NCI-H345 treated with DMSO at 0.1 percent for 48 hours (cell line): Measurements from ENCODE around the gene GJC3.
A peak's percentile ranks its signal among the peaks of the same experiment; 100 is the strongest.
"Not testable (repeated sequence)": the region's sequence is repeated elsewhere in the genome, so short reads cannot be mapped to it uniquely, and the experiment has no call there.

Experiments used
- DNase-seq: peaks from one replicate; lab custom pipeline; 2025; ENCODE audit not compliant: unreplicated experiment; lab: John Stamatoyannopoulos, UW

GJC3 gene

GRCh38 chr7:99930376-99930775, 956 bp upstream of the GJC3 start:
- no peak for DNase-seq

- no peak for DNase-seq
These were observed 272 bp upstream of the GJC3 start for GRCh38 chr7:99929730-99930053.

GRCh38 chr7:99928188-99928587, 1.2 kb downstream of the GJC3 start:
- DNase-seq = no peak

- DNase-seq = no peak
These were observed 1.9 kb downstream of the GJC3 start for GRCh38 chr7:99927536-99927935.

GRCh38 chr7:99926321-99926720, 3.1 kb downstream of the GJC3 start:
- no peak for DNase-seq

GRCh38 chr7:99923200-99923599, 6.2 kb downstream of the GJC3 start:
- no peak for DNase-seq

- no peak for DNase-seq
These were observed 9.3 kb downstream of the GJC3 start for GRCh38 chr7:99920149-99920548.

- no peak for DNase-seq
These were observed 9.7 kb downstream of the GJC3 start for GRCh38 chr7:99919814-99920112.

- DNase-seq = peak; percentile 76
These were observed 10.2 kb downstream of the GJC3 start, which contains the start of gene TRIM4 for GRCh38 chr7:99918959-99919813. TSS of gene TRIM4 (minus strand) at chr7:99919530. CDS start at chr7:99919401, 129 bp downstream.

GRCh38 chr7:99910976-99911375, 18.4 kb downstream of the GJC3 start:
- no peak for DNase-seq

GRCh38 chr7:99901581-99901980, 27.8 kb downstream of the GJC3 start:
- no peak for DNase-seq

- DNase-seq = no peak
These were observed 29.4 kb downstream of the GJC3 start for GRCh38 chr7:99899830-99900519.

GRCh38 chr7:99898836-99899235, 30.6 kb downstream of the GJC3 start:
- DNase-seq = no peak

- no peak for DNase-seq
These were observed 31.4 kb downstream of the GJC3 start for GRCh38 chr7:99898023-99898357.

- DNase-seq = no peak
These were observed 31.9 kb downstream of the GJC3 start for GRCh38 chr7:99897322-99898022.

- DNase-seq = no peak
These were observed 34.7 kb downstream of the GJC3 start for GRCh38 chr7:99894738-99895137.

- DNase-seq = no peak
These were observed 36.1 kb downstream of the GJC3 start for GRCh38 chr7:99893280-99893679.

GRCh38 chr7:99890348-99890747, 39.1 kb downstream of the GJC3 start:
- DNase-seq = not testable (repeated sequence)

GRCh38 chr7:99888366-99888765, 41.1 kb downstream of the GJC3 start:
- DNase-seq = not testable (repeated sequence)

GRCh38 chr7:99881370-99881769, 48.0 kb downstream of the GJC3 start:
- no peak for DNase-seq

GRCh38 chr7:99876933-99877332, 52.5 kb downstream of the GJC3 start, which contains the start of gene OR2AE1:
TSS of gene OR2AE1 (minus strand) at chr7:99877033. CDS start at chr7:99877033, 0 bp downstream.
- DNase-seq = no peak

- DNase-seq = no peak
These were observed 52.9 kb downstream of the GJC3 start for GRCh38 chr7:99876491-99876890.
